Measurements from ENCODE around the gene CTXN1. TPM values are rescaled to one million over a fixed set of nuclear protein-coding genes. Genes with fewer than 3 reads are reported as not detected.

Gene CTXN1
- total and polyA plus RNA-seq, 2 of the 4 experiments (the other 2 are of a cell fraction): 0.36 to 7.4 TPM

- TF ChIP-seq ELK1 (IDR thresholded peaks at IDR 0.05; ENCODE audit: borderline replicate concordance, low read depth, low read length) (no peak), CEBPB (IDR thresholded peaks at IDR 0.05; ENCODE audit: low read depth, low read length) (no peak), CHD1 (IDR thresholded peaks at IDR 0.05; ENCODE audit: low read depth, low read length) (no peak), MAZ (IDR thresholded peaks at IDR 0.05; ENCODE audit: borderline replicate concordance, low read depth, low read length) (no peak), FOS (IDR thresholded peaks at IDR 0.05; ENCODE audit: low read depth, low read length) (no peak), NFE2L2 (IDR thresholded peaks at IDR 0.05; ENCODE audit: low read depth, low read length) (no peak)
These were observed 4.5 kb downstream of the CTXN1 start (continued) for GRCh38 chr19:7921302-7921966.

Data from IMR-90 (cell line).